Endothelial cell of umbilical vein (primary cell): Measurements from ENCODE around the gene ACAD11. TPM values are rescaled to one million over a fixed set of nuclear protein-coding genes. Genes with fewer than 3 reads are reported as not detected.

ENCODE experiments used
- BruUV-seq: library from RNA; stranded (reverse); fragments of 400-500 nt; replicated peaks from 2 replicates; lab custom pipeline; 2021; lab: Mats Ljungman, UMichigan
- CTCF ChIA-PET: fragments of 300-600, 350-600 bp; sonication (Branson Sonifier 250); formaldehyde crosslinking; loops from one replicate; lab custom pipeline; 2021; ENCODE audit warnings: antibody characterized with exemption, inconsistent platforms; lab: Charles Lee
- POLR2A ChIA-PET: fragments of 300-600, 350-600 bp; sonication (Branson Sonifier 250); formaldehyde crosslinking; loops from one replicate; lab custom pipeline; 2021; ENCODE audit warnings: antibody characterized with exemption, inconsistent platforms; lab: Charles Lee
- DNase-seq: peaks from one replicate; pipeline ENCODE4 v3.0.0-alpha.2; 2011; ENCODE audit warnings: low read depth, low spot score
- FAIRE-seq: peaks from 2 replicates; lab custom pipeline; 2011; peaks lifted over from hg19 to GRCh38; lab: Jason Lieb, UNC
- H2AFZ ChIP-seq: 2 replicates; pipeline ENCODE4 v1.6.0; 2012; ENCODE audit warnings: low read depth, low read length, control low read depth, inconsistent platforms
- H3K27ac ChIP-seq: 2 replicates; pipeline ENCODE4 v1.5.1; 2011; ENCODE audit warnings: low read depth, mild to moderate bottlenecking, control low read depth, low read length, moderate library complexity; ENCODE audit not compliant: insufficient read depth
- H3K27me3 ChIP-seq, 2 experiments: 2 replicates each; pipeline versions ENCODE4 v1.6.0 to v1.6.1; 2011; ENCODE audit warnings: low read length in 2 of 2, mixed read lengths in 1 of 2; ENCODE audit not compliant: control insufficient read depth in 2 of 2, insufficient read depth in 2 of 2
- H3K36me3 ChIP-seq, 2 experiments: 2 replicates in 1 of 2; 3 replicates in 1 of 2; pipeline ENCODE4 v1.5.1; 2011; ENCODE audit warnings: low read length in 2 of 2, mild to moderate bottlenecking in 1 of 2, moderate library complexity in 1 of 2; ENCODE audit not compliant: control insufficient read depth in 2 of 2, insufficient read depth in 2 of 2; ENCODE audit errors: extremely low read depth in 1 of 2
- H3K4me1 ChIP-seq: 3 replicates; pipeline ENCODE4 v1.5.1; 2011; ENCODE audit warnings: mild to moderate bottlenecking, low read length; ENCODE audit not compliant: control insufficient read depth, insufficient read depth; ENCODE audit errors: extremely low read depth
- H3K4me2 ChIP-seq: 2 replicates; pipeline ENCODE4 v1.6.1; 2011; ENCODE audit warnings: low read length, control low read depth, mixed read lengths; ENCODE audit not compliant: insufficient read depth
- H3K4me3 ChIP-seq, 3 experiments: fragments of 200-600 bp in 1 of 3; sonication (generic), shearing (Covaris generic) in 1 of 3; replicated peaks in 1 of 3; 2 replicates each; pipeline ENCODE4 v1.5.1; 2011 to 2016; ENCODE audit warnings: control low read depth in 3 of 3, low read length in 3 of 3, mild to moderate bottlenecking in 2 of 3, inconsistent platforms in 1 of 3, low read depth in 1 of 3, moderate library complexity in 1 of 3; ENCODE audit not compliant: insufficient read depth in 1 of 3
- H3K79me2 ChIP-seq: 2 replicates; pipeline ENCODE4 v1.6.0; 2012; ENCODE audit warnings: low read length, inconsistent platforms; ENCODE audit not compliant: control insufficient read depth, insufficient read depth
- H3K9ac ChIP-seq: replicated peaks from 2 replicates; pipeline ENCODE3; 2011; ENCODE audit warnings: low read length, control low read depth; ENCODE audit not compliant: insufficient read depth; ENCODE audit errors: extremely low read depth
- H3K9me1 ChIP-seq: replicated peaks from 3 replicates; pipeline ENCODE4 v1.6.0; 2011; ENCODE audit warnings: mild to moderate bottlenecking, low read length; ENCODE audit not compliant: control insufficient read depth, insufficient read depth; ENCODE audit errors: extremely low read depth
- H3K9me3 ChIP-seq: replicated peaks from 2 replicates; pipeline ENCODE4 v1.5.1; 2012; ENCODE audit warnings: low read length, inconsistent platforms; ENCODE audit not compliant: control insufficient read depth, insufficient read depth
- H4K20me1 ChIP-seq: replicated peaks from 2 replicates; pipeline ENCODE3; 2011; ENCODE audit warnings: mild to moderate bottlenecking, low read length; ENCODE audit not compliant: control insufficient read depth, insufficient read depth; ENCODE audit errors: extremely low read depth
- EZH2 ChIP-seq: IDR thresholded peaks from 2 replicates; pipeline ENCODE4 v1.6.1; 2012; ENCODE audit warnings: borderline replicate concordance, low read depth, mild to moderate bottlenecking, moderate library complexity, low read length, inconsistent platforms; ENCODE audit not compliant: severe bottlenecking
- FOS ChIP-seq: IDR thresholded peaks from 2 replicates; pipeline ENCODE4 v1.6.1; 2011; ENCODE audit warnings: mild to moderate bottlenecking, low read length, moderate library complexity, borderline replicate concordance; ENCODE audit not compliant: insufficient read depth
- GATA2 ChIP-seq: IDR thresholded peaks from 2 replicates; pipeline ENCODE4 v1.7.0; 2011; ENCODE audit warnings: low read depth, mild to moderate bottlenecking, moderate library complexity, mixed read lengths, low read length; ENCODE audit not compliant: insufficient read length, insufficient read depth
- JUN ChIP-seq: IDR thresholded peaks from 2 replicates; pipeline ENCODE4 v1.6.1; 2011; ENCODE audit warnings: borderline replicate concordance, low read depth; ENCODE audit not compliant: insufficient read length, insufficient read depth
- MAX ChIP-seq: IDR thresholded peaks from 2 replicates; pipeline ENCODE4 v1.6.1; 2011; ENCODE audit not compliant: insufficient read depth, insufficient read length
- MYC ChIP-seq: IDR thresholded peaks from one replicate; pipeline ENCODE4 v1.6.1; 2011; ENCODE audit warnings: mild to moderate bottlenecking, low read depth, low read length
- POLR2A ChIP-seq: IDR thresholded peaks from 2 replicates; pipeline ENCODE4 v1.6.1; 2012; ENCODE audit warnings: low read depth, mild to moderate bottlenecking, control low read depth, low read length
- POLR2AphosphoS5 ChIP-seq: IDR thresholded peaks from 2 replicates; pipeline ENCODE4 v1.6.1; 2012; ENCODE audit warnings: low read depth, mild to moderate bottlenecking, control low read depth, low read length, moderate library complexity; ENCODE audit not compliant: insufficient read depth
- dilution Hi-C: fragments of 300-500 bp; cut with MboI; formaldehyde crosslinking; loops from one replicate; pipeline ENCODE4 v1.15.0; 2019; ENCODE audit warnings: low sequenced_read_pairs; ENCODE audit not compliant: extremely low pct_ligation_motif_present
- intact Hi-C: fragments of 100-400 bp; cut with micrococcal nuclease; formaldehyde crosslinking; loops from one replicate; pipeline ENCODE4 v1.10.0; 2022
- polyA plus RNA-seq, 4 experiments: library from polyadenylated mRNA; depleted of rRNA in 3 of 4; stranded (reverse) in 3 of 4; unstranded in 1 of 4; fragments of >200 nt; gene quantifications; 2 replicates each; pipeline versions ENCODE4 v1.2.1 to v1.2.3, GENCODE V29; 2011 to 2012; ENCODE audit warnings: missing spikeins in 1 of 4
- total RNA-seq: library from RNA; stranded (reverse); gene quantifications from 2 replicates; pipeline ENCODE4 v1.2.3, GENCODE V29; 2021
- TF ChIP-seq, protein P1 (sequence below), 2 donors: IDR thresholded peaks; 1 replicate in 1 of 2; 2 replicates in 1 of 2; pipeline ENCODE4 v1.5.1; 2011; ENCODE audit warnings: low read length in 2 of 2, mild to moderate bottlenecking in 2 of 2, moderate library complexity in 2 of 2, control low read depth in 1 of 2, inconsistent platforms in 1 of 2, low read depth in 1 of 2; ENCODE audit not compliant: insufficient read depth in 1 of 2; ENCODE audit errors: extremely low read depth in 1 of 2

ACAD11 gene
- total and polyA plus RNA-seq, 2 donors (not counting 3 experiments of a cell fraction or from before 2014, with no cell fraction given) = 9.6 to 17.9 TPM

GRCh38 chr3:132549169-132549568 lies 110.4 kb downstream of the ACAD11 start:
- Histone ChIP-seq H2AFZ (no peak overlapping the region), H3K4me2 (no peak overlapping the region), H3K79me2 (no peaks in the 10 kb centered on the region), H3K9me3 (no peaks in the 10 kb centered on the region), H3K27me3 (no peaks in the 10 kb centered on the region), H3K36me3 (no peaks in the 10 kb centered on the region), H3K9me1 (no peaks in the 10 kb centered on the region), H3K4me1 (peaks cover 29% of the 10 kb centered on the region), H3K9ac (no peak overlapping the region), H3K27ac (no peak overlapping the region), H4K20me1 (no peaks in the 10 kb centered on the region), H3K4me3 (no peak overlapping the region)
- TF ChIP-seq POLR2AphosphoS5 = no peak
- TF ChIP-seq MYC = no peak
- no peak for TF ChIP-seq FOS
- TF ChIP-seq, protein P1, sequence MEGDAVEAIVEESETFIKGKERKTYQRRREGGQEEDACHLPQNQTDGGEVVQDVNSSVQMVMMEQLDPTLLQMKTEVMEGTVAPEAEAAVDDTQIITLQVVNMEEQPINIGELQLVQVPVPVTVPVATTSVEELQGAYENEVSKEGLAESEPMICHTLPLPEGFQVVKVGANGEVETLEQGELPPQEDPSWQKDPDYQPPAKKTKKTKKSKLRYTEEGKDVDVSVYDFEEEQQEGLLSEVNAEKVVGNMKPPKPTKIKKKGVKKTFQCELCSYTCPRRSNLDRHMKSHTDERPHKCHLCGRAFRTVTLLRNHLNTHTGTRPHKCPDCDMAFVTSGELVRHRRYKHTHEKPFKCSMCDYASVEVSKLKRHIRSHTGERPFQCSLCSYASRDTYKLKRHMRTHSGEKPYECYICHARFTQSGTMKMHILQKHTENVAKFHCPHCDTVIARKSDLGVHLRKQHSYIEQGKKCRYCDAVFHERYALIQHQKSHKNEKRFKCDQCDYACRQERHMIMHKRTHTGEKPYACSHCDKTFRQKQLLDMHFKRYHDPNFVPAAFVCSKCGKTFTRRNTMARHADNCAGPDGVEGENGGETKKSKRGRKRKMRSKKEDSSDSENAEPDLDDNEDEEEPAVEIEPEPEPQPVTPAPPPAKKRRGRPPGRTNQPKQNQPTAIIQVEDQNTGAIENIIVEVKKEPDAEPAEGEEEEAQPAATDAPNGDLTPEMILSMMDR (IDR thresholded peaks at IDR 0.05; ENCODE audit: extremely low read depth in 1 of 2, insufficient read depth in 1 of 2, low read depth in 1 of 2, low read length in 2 of 2) = no peak
- TF ChIP-seq EZH2 = no peak
- TF ChIP-seq GATA2 = no peak
- no peak for TF ChIP-seq POLR2A
- no peak for TF ChIP-seq JUN
- TF ChIP-seq MAX = no peak
- intact Hi-C loops (no loop called here), dilution Hi-C loops (loop anchor here (25.0 kb wide), 1 partner anchor 88 kb away; no protein-coding TSS in a partner anchor)
- DNase-seq = no peak
- no TSS peak for BruUV-seq
- ChIA-PET POLR2A (no interaction called here), CTCF (interaction anchor here (5.8 to 6.7 kb wide), 2 partner anchors 13 to 93 kb away, joined by 26 to 30 read pairs; no protein-coding TSS in a partner anchor)
- no peak for FAIRE-seq
